Gastrocnemius medialis (tissue), 4 donors: Measurements from ENCODE around the gene ELOVL7.
"Not testable (repeated sequence)": the region's sequence is repeated elsewhere in the genome, so short reads cannot be mapped to it uniquely, and the experiment has no call there.

Experiments
- CTCF ChIP-seq, 5 experiments: fragments of 450-650 bp in 3 of 5; fragments of 200-600 bp in 2 of 5; sonication (generic) in 2 of 5; IDR thresholded peaks in 4 of 5; conservative IDR thresholded peaks in 1 of 5; 1 replicate in 4 of 5; 2 replicates in 1 of 5; pipeline ENCODE4 v1.5.1; 2016 to 2019; ENCODE audit warnings: antibody characterized with exemption in 5 of 5, mild to moderate bottlenecking in 3 of 5, moderate library complexity in 3 of 5
- POLR2A ChIP-seq, 2 donors: fragments of 450-650 bp; IDR thresholded peaks; one replicate each; pipeline ENCODE4 v1.6.1; 2017; ENCODE audit warnings: antibody characterized with exemption in 2 of 2, mild to moderate bottlenecking in 2 of 2, moderate library complexity in 2 of 2

- not testable (repeated sequence) for TF ChIP-seq CTCF (IDR thresholded peaks at IDR 0.05 in 4 of 5, conservative IDR thresholded peaks at IDR 0.05 in 1 of 5); POLR2A (IDR thresholded peaks at IDR 0.05)
These were observed 113.2 kb downstream of the ELOVL7 start for GRCh38 chr5:60730858-60731257.
